ENCODE data around the gene MCTP2. TPM values are rescaled to one million over a fixed set of nuclear protein-coding genes. Genes with fewer than 3 reads are reported as not detected.

The MCTP2 gene
- total and polyA plus RNA-seq, 2 experiments from 2014 or later: 8.1 to 23.3 TPM

GRCh38 chr15:94198633-94199032 is 32.7 kb upstream of the MCTP2 start:
- Histone ChIP-seq H2AFZ (no peak overlapping the region), H3K4me2 (no peak overlapping the region), H3K9me3 (ENCODE audit: low read depth) (no peaks in the 10 kb centered on the region), H3K4me3 (no peak overlapping the region), H4K20me1 (ENCODE audit: insufficient read depth, poor library complexity, severe bottlenecking) (no peaks in the 10 kb centered on the region), H3K9me2 (replicated peaks; ENCODE audit: insufficient read depth) (no peaks in the 10 kb centered on the region), H3K4me1 (ENCODE audit: insufficient read depth) (no peaks in the 10 kb centered on the region), H3K36me3 (replicated peaks; ENCODE audit: insufficient read depth, low read depth) (no peaks in the 10 kb centered on the region), H3K79me2 (no peaks in the 10 kb centered on the region), H3K27ac (no peak overlapping the region), H3K27me3 (no peaks in the 10 kb centered on the region)
- no peak for TF ChIP-seq CTCF (IDR thresholded peaks at IDR 0.05; ENCODE audit: poor library complexity)
- no peak for TF ChIP-seq EZH2 (IDR thresholded peaks at IDR 0.05; ENCODE audit: borderline replicate concordance)
- TF ChIP-seq EZH2phosphoT487 (IDR thresholded peaks at IDR 0.05; ENCODE audit: low read depth, severe bottlenecking, unreplicated experiment): no peak
- 93% methylated on average over 2 of the region's 2 CpGs for WGBS (ENCODE audit: low lambda C conversion rate, missing lambda C conversion rate)
- DNase-seq (ENCODE audit: low spot score): no peak

- Histone ChIP-seq H4K20me1 (ENCODE audit: insufficient read depth, poor library complexity, severe bottlenecking) (no peaks in the 10 kb centered on the region), H3K9me2 (replicated peaks; ENCODE audit: insufficient read depth) (no peaks in the 10 kb centered on the region), H3K4me2 (no peak overlapping the region), H3K4me3 (no peak overlapping the region), H3K27me3 (no peaks in the 10 kb centered on the region), H3K36me3 (replicated peaks; ENCODE audit: insufficient read depth, low read depth) (no peaks in the 10 kb centered on the region), H3K4me1 (ENCODE audit: insufficient read depth) (no peaks in the 10 kb centered on the region), H3K27ac (no peak overlapping the region), H2AFZ (no peak overlapping the region), H3K79me2 (no peaks in the 10 kb centered on the region), H3K9me3 (ENCODE audit: low read depth) (no peaks in the 10 kb centered on the region)
- no peak for DNase-seq (ENCODE audit: low spot score)
- WGBS (ENCODE audit: low lambda C conversion rate, missing lambda C conversion rate): 88% methylated on average over 3 of the region's 3 CpGs
- TF ChIP-seq EZH2 (IDR thresholded peaks at IDR 0.05; ENCODE audit: borderline replicate concordance) (no peak), EZH2phosphoT487 (IDR thresholded peaks at IDR 0.05; ENCODE audit: low read depth, severe bottlenecking, unreplicated experiment) (no peak), CTCF (IDR thresholded peaks at IDR 0.05; ENCODE audit: poor library complexity) (no peak)
Measured at GRCh38 chr15:94199725-94200124, 31.6 kb upstream of the MCTP2 start.

GRCh38 chr15:94203306-94203705 is 28.1 kb upstream of the MCTP2 start:
- H3K36me3 ChIP-seq (replicated peaks; ENCODE audit: insufficient read depth, low read depth): no peaks in the 10 kb centered on the region
- H3K4me2 ChIP-seq: no peak overlapping the region
- no peaks in the 10 kb centered on the region for H3K27me3 ChIP-seq
- TF ChIP-seq CTCF (IDR thresholded peaks at IDR 0.05; ENCODE audit: poor library complexity) (no peak), EZH2 (IDR thresholded peaks at IDR 0.05; ENCODE audit: borderline replicate concordance) (no peak), EZH2phosphoT487 (IDR thresholded peaks at IDR 0.05; ENCODE audit: low read depth, severe bottlenecking, unreplicated experiment) (no peak)
- no peaks in the 10 kb centered on the region for H3K9me2 ChIP-seq (replicated peaks; ENCODE audit: insufficient read depth)
- H4K20me1 ChIP-seq (ENCODE audit: insufficient read depth, poor library complexity, severe bottlenecking): no peaks in the 10 kb centered on the region
- H3K4me1 ChIP-seq (ENCODE audit: insufficient read depth): no peaks in the 10 kb centered on the region
- no peak overlapping the region for H3K27ac ChIP-seq
- H3K4me3 ChIP-seq: no peak overlapping the region
- WGBS (ENCODE audit: low lambda C conversion rate, missing lambda C conversion rate): 57% methylated on average over 3 of the region's 3 CpGs
- H2AFZ ChIP-seq: no peak overlapping the region
- H3K9me3 ChIP-seq (ENCODE audit: low read depth): no peaks in the 10 kb centered on the region
- H3K79me2 ChIP-seq: no peaks in the 10 kb centered on the region
- no peak for DNase-seq (ENCODE audit: low spot score)

- Histone ChIP-seq H3K27ac (no peak overlapping the region), H3K36me3 (replicated peaks; ENCODE audit: insufficient read depth, low read depth) (no peaks in the 10 kb centered on the region), H3K9me2 (replicated peaks; ENCODE audit: insufficient read depth) (no peaks in the 10 kb centered on the region), H3K4me2 (no peak overlapping the region), H3K79me2 (no peaks in the 10 kb centered on the region), H4K20me1 (ENCODE audit: insufficient read depth, poor library complexity, severe bottlenecking) (no peaks in the 10 kb centered on the region), H2AFZ (no peak overlapping the region), H3K4me3 (no peak overlapping the region), H3K27me3 (no peaks in the 10 kb centered on the region), H3K9me3 (ENCODE audit: low read depth) (no peaks in the 10 kb centered on the region), H3K4me1 (ENCODE audit: insufficient read depth) (no peaks in the 10 kb centered on the region)
- WGBS (ENCODE audit: low lambda C conversion rate, missing lambda C conversion rate): 79% methylated on average over 7 of the region's 7 CpGs
- no peak for DNase-seq (ENCODE audit: low spot score)
- TF ChIP-seq EZH2phosphoT487 (IDR thresholded peaks at IDR 0.05; ENCODE audit: low read depth, severe bottlenecking, unreplicated experiment): no peak
- no peak for TF ChIP-seq EZH2 (IDR thresholded peaks at IDR 0.05; ENCODE audit: borderline replicate concordance)
- TF ChIP-seq CTCF (IDR thresholded peaks at IDR 0.05; ENCODE audit: poor library complexity): no peak
Measured at GRCh38 chr15:94205366-94205765, 26.0 kb upstream of the MCTP2 start.
